Stomach smooth muscle (tissue), 2 donors: ENCODE results near the gene ABI3BP.
"Not testable (repeated sequence)": the region's sequence is repeated elsewhere in the genome, so short reads cannot be mapped to it uniquely, and the experiment has no call there.

Experiments used
- H3K27ac ChIP-seq: one replicate; pipeline ENCODE4 v1.7.0; 2013; ENCODE audit warnings: mild to moderate bottlenecking, low read length, inconsistent platforms
- H3K27me3 ChIP-seq, 2 donors: one replicate each; pipeline ENCODE4 v1.7.0; 2013; ENCODE audit warnings: low read length in 2 of 2; ENCODE audit not compliant: insufficient read depth in 2 of 2, control insufficient read depth in 1 of 2
- H3K36me3 ChIP-seq, 2 donors: one replicate each; pipeline ENCODE4 v1.7.0; 2013; ENCODE audit warnings: low read length in 2 of 2; ENCODE audit not compliant: control insufficient read depth in 2 of 2, insufficient read depth in 2 of 2
- H3K4me1 ChIP-seq: one replicate; pipeline ENCODE4 v1.7.0; 2013; ENCODE audit warnings: low read length; ENCODE audit not compliant: control insufficient read depth, insufficient read depth
- H3K4me3 ChIP-seq, 2 donors: one replicate each; pipeline ENCODE4 v1.7.0; 2013; ENCODE audit warnings: low read length in 2 of 2
- H3K9ac ChIP-seq, 2 donors: one replicate each; pipeline ENCODE4 v1.7.0; 2013; ENCODE audit warnings: low read length in 2 of 2, mild to moderate bottlenecking in 1 of 2
- H3K9me3 ChIP-seq, 2 donors: one replicate each; pipeline ENCODE4 v1.7.0; 2013; ENCODE audit warnings: low read length in 2 of 2; ENCODE audit not compliant: control insufficient read depth in 2 of 2
- donor health status: healthy.
- donor health status: Pancreatic carcinoma.

ABI3BP gene

GRCh38 chr3:100947119-100947518 lies 46.1 kb downstream of the ABI3BP start:
- Histone ChIP-seq H3K36me3 (no peaks in the 10 kb centered on the region), H3K27ac (no peak overlapping the region), H3K27me3 (no peaks in the 10 kb centered on the region), H3K9ac (no peak overlapping the region), H3K9me3 (no peaks in the 10 kb centered on the region), H3K4me3 (no peak overlapping the region), H3K4me1 (no peaks in the 10 kb centered on the region)

- not testable (repeated sequence) for H3K9ac ChIP-seq, H3K4me3 ChIP-seq, H3K36me3 ChIP-seq, H3K27ac ChIP-seq, H3K27me3 ChIP-seq, H3K4me1 ChIP-seq, H3K9me3 ChIP-seq
These were observed 47.1 kb downstream of the ABI3BP start for GRCh38 chr3:100946096-100946495.

- no peaks in the 10 kb centered on the region for H3K36me3 ChIP-seq
- no peak overlapping the region for H3K9ac ChIP-seq
- no peaks in the 10 kb centered on the region for H3K4me1 ChIP-seq
- no peak overlapping the region for H3K4me3 ChIP-seq
- H3K27me3 ChIP-seq, result no peaks in the 10 kb centered on the region
- no peak overlapping the region for H3K27ac ChIP-seq
- H3K9me3 ChIP-seq, result no peaks in the 10 kb centered on the region
These were observed 51.8 kb downstream of the ABI3BP start for GRCh38 chr3:100941451-100941850.

- Histone ChIP-seq H3K4me1 (no peaks in the 10 kb centered on the region), H3K4me3 (no peak overlapping the region), H3K9me3 (no peaks in the 10 kb centered on the region), H3K9ac (no peak overlapping the region), H3K27ac (no peak overlapping the region), H3K36me3 (no peaks in the 10 kb centered on the region), H3K27me3 (no peaks in the 10 kb centered on the region)
These were observed 52.2 kb downstream of the ABI3BP start for GRCh38 chr3:100941041-100941440.

- H3K36me3 ChIP-seq, result no peaks in the 10 kb centered on the region
- no peak overlapping the region for H3K27ac ChIP-seq
- no peak overlapping the region for H3K9ac ChIP-seq
- no peaks in the 10 kb centered on the region for H3K4me1 ChIP-seq
- no peak overlapping the region for H3K4me3 ChIP-seq
- H3K27me3 ChIP-seq, result no peaks in the 10 kb centered on the region
- H3K9me3 ChIP-seq, result no peaks in the 10 kb centered on the region
These were observed 56.3 kb downstream of the ABI3BP start for GRCh38 chr3:100936931-100937330.

GRCh38 chr3:100932491-100932890 lies 60.7 kb downstream of the ABI3BP start:
- no peak overlapping the region for H3K9ac ChIP-seq
- no peaks in the 10 kb centered on the region for H3K36me3 ChIP-seq
- no peaks in the 10 kb centered on the region for H3K9me3 ChIP-seq
- no peak overlapping the region for H3K4me3 ChIP-seq
- H3K27ac ChIP-seq, result no peak overlapping the region
- H3K4me1 ChIP-seq, result peaks cover 2% of the 10 kb centered on the region
- no peaks in the 10 kb centered on the region for H3K27me3 ChIP-seq

- H3K27me3 ChIP-seq, result no peaks in the 10 kb centered on the region
- no peak overlapping the region for H3K4me3 ChIP-seq
- H3K9ac ChIP-seq, result no peak overlapping the region
- no peaks in the 10 kb centered on the region for H3K36me3 ChIP-seq
- no peaks in the 10 kb centered on the region for H3K9me3 ChIP-seq
- no peak overlapping the region for H3K27ac ChIP-seq
- peaks cover 2% of the 10 kb centered on the region for H3K4me1 ChIP-seq
These were observed 64.4 kb downstream of the ABI3BP start for GRCh38 chr3:100928638-100929428.

- H3K4me1 ChIP-seq, result peaks cover 2% of the 10 kb centered on the region
- no peak overlapping the region for H3K9ac ChIP-seq
- H3K36me3 ChIP-seq, result no peaks in the 10 kb centered on the region
- H3K9me3 ChIP-seq, result no peaks in the 10 kb centered on the region
- H3K4me3 ChIP-seq, result no peak overlapping the region
- no peak overlapping the region for H3K27ac ChIP-seq
- no peaks in the 10 kb centered on the region for H3K27me3 ChIP-seq
These were observed 65.4 kb downstream of the ABI3BP start for GRCh38 chr3:100927775-100928174.

GRCh38 chr3:100915706-100916495 lies 77.3 kb downstream of the ABI3BP start:
- H3K36me3 ChIP-seq, result peaks cover 0 to 2% of the 10 kb centered on the region in 2 donors
- no peak overlapping the region for H3K9ac ChIP-seq
- no peaks in the 10 kb centered on the region for H3K9me3 ChIP-seq
- peak overlapping the region; percentile 66 for H3K27ac ChIP-seq
- no peak overlapping the region for H3K4me3 ChIP-seq
- no peaks in the 10 kb centered on the region for H3K27me3 ChIP-seq
- H3K4me1 ChIP-seq, result peaks cover 20% of the 10 kb centered on the region

GRCh38 chr3:100913870-100914648 lies 79.2 kb downstream of the ABI3BP start:
- no peak overlapping the region for H3K9ac ChIP-seq
- H3K9me3 ChIP-seq, result no peaks in the 10 kb centered on the region
- peaks cover 0 to 2% of the 10 kb centered on the region in 2 donors for H3K36me3 ChIP-seq
- no peaks in the 10 kb centered on the region for H3K27me3 ChIP-seq
- peaks cover 20% of the 10 kb centered on the region for H3K4me1 ChIP-seq
- H3K4me3 ChIP-seq, result no peak overlapping the region
- H3K27ac ChIP-seq, result peak overlapping the region; percentile 66
